Stimulated activated CD8-positive, alpha-beta memory T cell treated with anti-CD3 and anti-CD28 coated beads, Interleukin-4, amount 100 ng/mL, for 24 hours (primary cell): ENCODE data around the gene MSL1.

ENCODE experiments used
- DNase-seq: peaks from one replicate; pipeline ENCODE4 v3.0.0-alpha.2; 2020; ENCODE audit warnings: low read depth

The MSL1 gene

DNA sequence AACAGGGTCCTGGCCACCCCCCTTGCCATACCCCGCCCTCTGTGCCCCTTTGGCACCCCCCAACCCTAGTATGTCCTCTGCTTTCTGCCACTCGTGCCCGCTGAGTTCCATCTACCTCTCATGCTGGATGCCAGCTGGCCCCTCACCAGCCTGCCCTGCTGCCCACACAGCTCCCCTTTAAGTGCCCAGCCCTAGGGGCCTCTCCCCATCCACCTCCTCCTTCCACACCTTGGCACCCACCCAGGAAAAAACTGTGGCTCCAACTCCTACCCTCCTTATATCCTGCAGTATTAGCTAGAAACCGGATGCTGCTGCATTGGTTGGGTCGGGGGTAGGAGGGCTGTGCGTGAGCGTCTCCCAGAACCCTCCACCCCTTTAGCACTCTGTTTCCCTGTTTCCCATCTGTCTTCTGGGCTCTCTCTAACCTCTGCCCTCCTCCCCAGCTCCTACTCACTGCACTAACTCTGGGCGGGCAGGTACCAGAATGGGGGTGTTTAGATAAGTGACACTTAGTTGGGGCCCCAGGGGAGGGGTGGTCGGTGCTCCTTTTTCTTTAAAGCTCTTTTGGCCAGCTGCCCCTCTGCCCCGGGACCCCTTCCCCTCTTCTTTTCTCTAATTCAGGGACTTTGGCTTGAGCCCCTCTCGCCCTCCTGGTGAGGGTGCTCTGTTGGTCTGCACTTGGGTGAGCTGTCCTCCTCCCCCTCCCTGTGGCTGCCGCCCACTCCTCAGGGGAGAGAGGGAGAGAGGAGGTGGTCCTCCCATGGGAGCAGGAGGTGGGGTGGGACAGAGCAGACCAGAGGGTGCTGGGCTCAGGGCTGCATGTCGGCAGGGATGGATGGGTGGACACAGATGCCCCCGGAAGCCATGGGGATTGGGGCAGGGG lies 31.3 kb upstream of the MSL1 start:
- no peak for DNase-seq

DNA sequence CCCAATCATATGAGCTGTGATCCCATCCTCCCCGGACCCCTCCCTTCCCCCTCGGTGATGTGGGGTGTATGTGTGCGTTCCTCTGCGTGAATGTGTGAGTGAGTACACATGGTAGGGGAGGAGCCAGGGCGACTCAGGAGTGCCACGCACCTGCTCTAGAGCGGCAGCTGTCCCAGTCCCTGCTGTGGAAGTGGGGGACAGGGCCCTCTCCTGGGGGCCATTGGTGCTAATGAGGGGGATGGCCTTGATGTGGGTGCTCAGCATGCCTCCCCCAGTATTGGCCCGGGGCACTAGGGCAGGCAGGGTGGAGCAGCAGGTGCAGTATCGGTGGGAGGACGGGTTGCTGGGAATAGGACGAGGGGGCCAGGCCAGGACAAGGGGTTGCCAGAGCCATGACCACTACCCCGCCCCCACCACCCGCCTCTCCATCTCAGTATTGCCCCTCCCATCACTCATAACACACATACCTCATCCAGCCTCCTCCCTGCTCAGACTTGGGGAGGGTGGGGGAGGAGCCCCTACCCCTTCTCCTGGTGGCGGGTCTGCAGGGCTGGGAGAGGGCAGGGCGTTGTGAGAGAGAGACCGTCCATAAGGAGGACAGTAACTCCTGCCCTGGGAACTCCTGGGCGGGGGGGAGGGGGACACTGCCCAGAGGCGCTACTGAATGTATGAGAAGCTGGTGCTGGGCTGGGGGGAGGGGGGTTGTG lies 29.9 kb upstream of the MSL1 start:
- no peak for DNase-seq

DNA sequence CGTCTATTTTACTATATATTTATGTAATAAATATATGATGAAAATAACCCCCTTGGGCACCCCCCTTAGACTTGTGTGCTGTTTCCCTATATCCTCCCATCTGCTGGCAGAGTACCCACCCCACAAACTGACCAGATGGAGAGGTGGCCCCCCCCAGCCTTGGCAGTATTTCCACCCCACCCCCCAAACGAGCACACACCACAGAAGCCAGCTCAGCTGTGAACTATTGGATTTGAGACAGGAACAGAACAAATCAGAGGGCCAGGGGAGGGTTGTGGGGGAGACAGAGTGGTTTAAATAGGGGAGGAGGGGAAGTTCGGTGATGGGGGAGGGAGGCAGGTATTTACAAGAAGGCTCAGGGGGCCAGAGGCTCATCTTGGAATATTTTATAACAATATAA lies 29.2 kb upstream of the MSL1 start:
- DNase-seq: no peak

DNA sequence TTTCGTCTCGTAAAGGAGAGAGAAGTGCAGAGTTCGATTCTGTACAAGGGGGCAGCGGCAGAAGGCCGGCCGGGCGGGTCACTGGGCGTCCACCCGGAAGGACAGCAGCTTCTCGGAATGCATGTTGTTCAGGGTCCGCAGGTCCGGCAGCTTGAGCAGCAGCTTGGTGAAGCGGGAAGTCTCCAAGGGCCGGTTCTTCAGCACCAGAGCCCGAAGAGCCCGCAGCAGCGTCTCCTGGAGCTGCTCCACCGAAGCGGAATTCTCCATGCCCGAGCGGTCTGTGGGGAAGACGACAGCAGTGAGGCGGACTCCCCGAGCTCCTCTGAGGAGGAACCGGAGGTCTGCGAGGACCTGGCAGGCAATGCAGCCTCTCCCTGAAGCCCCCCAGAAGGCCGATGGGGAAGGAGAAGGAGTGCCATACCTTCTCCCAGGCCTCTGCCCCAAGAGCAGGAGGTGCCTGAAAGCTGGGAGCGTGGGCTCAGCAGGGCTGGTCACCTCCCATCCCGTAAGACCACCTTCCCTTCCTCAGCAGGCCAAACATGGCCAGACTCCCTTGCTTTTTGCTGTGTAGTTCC lies 28.7 kb upstream of the MSL1 start:
- no peak for DNase-seq

DNA sequence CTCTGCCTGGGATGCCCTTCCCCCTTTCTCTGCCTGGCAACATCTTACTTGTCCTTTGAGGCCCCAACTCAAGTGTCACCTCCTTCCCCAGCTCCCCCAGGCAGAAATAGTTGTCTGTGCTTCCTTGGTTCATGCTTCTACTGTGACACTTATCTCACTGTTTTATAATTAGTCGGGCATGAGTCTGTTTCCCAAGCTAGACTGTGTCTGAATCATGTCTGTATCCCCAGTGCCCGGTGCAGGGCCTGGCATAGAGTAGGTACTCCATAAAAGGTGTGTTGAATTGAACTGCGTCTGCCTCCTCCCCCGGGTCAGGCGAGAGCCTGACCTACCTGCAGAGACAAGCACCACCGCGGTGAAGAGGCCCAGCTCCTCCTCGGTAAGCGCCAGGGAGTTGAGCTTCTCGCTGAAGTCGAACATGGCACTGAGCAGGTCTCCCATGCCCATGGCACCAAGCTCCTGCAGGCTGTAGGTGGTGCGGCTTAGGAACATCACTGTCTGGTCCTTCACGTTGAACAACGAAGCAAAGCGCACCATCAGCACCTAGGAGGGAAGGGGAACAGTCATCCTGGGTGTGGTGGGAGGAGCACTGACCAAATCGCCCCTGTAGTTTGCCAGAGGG lies 28.1 kb upstream of the MSL1 start:
- DNase-seq: no peak

DNA sequence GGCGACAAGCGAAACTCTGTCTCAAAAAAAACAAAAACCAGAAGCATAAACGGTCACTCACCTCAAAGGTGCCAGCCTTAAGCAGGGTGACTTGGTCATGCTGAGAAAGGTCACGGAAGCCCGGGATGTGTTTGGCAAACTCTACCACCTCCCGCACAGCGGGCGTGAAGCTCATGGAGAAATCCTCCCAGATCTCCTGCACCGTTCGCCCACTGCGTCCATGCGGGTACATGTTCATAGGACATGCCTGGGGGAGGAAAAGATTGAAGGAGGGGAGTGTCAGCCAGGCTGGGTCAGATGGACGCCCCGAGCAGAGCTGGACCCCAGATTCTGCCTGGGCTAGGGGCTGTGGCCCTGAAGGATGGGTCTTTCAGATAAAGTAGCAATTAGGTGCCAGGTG lies 26.9 kb upstream of the MSL1 start:
- DNase-seq: no peak

DNA sequence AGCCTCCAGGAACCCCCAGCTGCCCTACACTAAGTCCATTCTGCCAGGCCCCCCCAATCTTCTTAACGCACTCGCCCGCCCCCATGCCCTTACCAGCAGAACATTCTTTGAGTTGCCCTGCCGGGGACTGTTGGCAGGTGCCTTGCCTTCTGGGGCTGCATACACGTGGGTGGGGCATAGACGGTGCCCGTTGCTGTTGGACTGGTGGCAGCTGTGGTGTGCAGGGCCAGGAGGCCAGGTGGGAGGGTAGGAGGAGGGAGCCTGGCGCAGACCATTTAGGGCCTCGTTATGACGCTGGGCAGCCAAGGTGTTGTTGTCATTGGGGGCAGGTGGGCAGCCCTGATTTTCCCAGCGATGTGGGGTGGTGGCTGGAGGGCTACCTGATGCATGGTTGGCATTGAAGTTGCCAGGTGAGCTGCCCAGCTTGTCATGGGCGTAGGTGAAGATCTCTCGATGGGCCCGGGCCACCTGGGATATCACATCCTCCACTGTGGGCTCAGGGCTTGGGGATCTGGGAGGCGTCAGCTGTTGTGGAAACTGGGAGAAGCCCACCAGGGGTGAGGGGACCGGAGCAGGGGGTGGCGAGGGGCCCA lies 26.3 kb upstream of the MSL1 start:
- no peak for DNase-seq

DNA sequence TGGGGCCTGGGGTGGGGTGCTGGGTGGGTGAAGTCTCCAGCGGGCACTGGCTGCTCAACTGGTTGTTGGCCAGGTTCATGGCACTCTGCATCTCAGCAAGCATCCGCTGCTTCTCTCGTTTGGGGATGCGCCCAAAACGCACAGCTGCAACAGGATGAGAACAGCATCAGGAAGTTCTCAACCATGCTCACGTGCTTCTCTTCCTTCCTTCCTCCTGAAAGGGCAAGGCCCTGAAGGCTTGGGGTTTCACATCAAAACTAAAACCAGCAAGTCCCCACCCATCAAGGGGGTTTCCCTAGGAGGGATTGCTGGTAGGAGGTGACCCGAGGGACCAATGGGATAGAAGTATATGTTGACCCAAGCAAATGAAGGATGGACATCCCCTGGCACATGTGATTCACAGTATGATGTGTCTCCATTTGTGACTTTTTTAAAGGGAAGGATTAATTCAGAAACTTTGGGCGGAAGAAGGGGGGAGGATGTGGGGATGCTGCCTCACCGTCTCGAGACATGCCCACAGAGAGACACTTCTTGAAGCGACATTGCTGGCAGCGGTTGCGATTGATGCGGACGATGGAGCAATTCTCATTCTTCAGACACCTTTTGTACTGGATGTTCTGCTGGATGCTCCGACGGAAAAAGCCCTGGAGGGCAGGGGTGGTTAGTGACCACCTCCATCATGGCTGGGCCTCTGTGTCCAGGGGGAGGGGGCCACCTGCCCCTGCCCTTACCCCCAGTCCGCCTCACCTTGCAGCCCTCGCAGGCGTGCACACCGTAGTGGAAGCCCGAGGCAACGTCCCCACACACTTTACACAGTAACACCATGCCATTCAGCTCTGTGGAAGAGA lies 25.6 kb upstream of the MSL1 start:
- peak; percentile 66 for DNase-seq

DNA sequence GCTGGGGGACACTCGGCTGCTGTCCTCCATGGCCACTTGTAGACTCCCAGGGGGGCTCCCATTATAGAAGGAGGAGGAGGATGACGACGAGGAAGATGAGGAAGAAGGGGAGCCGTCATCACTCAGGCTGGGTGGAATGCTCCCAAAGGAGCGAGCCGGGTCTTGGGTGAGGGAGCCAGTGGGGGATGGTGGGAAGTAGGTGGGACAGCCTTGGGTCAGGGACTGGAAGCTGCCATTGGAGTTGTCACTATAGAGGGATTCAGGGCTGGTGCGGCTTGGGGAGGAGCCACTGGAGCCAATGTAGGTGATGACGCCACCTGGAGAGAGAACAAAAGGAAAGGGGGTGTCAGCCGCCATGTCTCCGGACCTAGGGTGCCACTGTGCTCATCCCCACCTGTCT lies 24.7 kb upstream of the MSL1 start:
- no peak for DNase-seq

DNA sequence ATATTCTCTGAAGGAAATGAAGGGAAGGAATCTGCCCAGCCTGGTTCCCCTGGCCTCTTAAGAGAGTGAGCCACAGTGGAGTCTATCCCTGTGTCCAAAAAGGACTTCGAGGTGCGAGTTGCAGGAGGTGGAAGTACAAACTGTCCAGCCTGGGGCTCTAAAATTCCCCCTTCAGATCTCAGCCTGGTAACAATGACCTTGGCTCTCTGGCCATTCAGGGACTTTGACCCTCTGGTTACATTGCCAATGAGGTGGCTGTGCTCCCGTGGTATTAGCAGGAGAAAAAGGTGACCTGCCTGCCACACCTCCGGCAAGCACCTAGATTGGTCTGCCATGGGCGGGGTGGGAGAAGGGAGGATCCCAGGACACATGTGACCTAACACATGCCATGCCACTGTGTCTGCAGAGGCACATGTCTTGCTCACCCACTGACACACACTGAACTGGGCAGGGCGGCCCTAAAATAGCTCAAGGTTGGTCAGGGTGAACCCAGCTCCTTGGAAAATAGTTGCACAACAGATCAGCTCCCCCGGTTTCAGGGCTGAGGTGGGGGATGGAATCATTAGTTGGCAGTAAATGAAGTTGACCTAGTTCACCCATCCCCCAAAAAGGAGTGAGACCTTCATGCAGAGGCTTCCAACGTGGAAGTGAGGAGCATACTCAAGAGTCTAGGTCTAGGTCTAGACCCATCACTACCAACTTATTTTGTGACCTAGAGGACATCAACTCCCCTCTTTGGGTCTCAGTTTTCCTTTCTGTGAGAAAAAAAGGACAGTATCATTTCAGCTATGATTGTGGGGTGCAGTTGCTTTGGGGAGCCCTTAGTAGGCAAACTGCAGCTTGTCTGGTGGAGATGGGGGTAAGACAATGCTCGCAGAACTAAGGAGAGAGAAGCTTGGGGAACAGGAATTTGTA lies 23.6 kb upstream of the MSL1 start:
- no peak for DNase-seq

DNA sequence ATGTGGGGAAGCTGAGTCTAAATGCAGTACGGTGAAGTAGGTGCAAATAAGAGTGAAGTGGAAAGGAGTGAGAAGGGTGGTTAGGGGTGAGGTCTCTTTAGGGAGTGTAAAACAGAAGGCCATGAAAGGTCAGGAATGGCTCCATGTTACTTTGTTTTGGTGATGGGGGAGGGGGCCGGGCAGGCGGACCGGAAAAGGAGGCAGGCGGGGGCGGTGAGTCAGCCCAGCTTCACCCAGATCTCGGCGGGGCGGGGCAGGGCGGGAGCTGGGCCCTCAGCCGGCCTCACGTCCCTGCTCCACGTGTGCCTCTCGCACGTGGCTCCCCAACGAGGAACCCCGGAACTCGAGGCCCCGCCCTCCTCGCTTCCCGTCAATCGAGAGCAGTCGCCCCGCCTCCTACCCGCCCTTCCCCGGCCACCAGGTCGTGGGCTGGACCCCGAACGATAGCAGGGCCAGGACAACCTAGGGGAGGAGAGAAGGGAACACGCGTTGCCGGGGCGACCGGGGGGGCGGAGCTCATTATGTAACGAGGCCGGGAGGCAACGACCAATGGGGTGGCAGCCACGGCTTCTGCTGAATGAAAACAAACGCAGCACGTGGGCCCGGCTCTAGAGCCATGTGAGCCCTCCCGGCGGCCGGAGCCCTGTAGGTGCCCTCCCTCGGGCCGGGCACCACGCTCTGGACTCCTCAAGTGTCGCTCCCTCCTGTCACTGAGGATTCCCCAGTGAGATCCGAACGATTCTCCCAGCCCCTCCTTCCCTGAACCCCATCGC lies 22.7 kb upstream of the MSL1 start:
- DNase-seq: peak; percentile 99

DNA sequence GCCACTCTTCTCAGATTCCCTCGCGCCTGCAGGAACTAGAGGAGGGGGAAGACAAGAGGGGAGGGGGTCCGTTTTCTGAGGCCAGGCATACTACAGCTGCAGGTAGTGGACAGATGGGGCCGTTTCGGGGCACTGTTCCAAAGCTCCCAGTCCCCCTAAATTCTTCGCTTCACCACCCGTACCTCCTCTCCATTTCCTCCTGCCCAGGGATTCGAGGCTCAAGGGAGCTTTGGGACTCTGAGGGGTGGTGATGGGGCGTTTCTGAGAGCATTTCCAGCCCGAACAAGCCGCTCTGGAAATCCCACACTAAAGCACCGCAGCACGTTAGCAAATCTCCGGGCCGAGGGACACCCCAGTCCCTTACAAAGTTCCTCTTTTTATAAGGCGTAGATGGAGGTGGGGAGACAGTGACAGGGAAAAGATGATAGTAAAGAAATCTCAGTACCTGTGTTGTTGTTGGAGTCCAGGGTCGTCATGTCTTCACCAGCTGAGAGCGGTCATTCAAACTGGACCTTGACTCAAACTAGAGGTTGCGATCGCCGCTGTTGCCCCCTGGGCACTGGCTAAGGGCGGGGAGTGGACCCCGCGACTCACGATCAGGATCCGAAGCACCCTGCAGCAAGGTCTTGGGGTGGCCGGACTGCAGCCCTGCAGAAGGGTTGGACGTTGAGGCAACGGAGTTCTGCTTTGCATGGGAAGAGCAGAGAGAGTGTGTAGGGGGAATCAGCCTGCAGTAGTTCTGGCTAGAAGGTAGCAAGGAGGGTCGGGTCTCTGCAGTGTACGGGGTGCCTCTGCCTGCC lies 22.0 kb upstream of the MSL1 start:
- DNase-seq: no peak

DNA sequence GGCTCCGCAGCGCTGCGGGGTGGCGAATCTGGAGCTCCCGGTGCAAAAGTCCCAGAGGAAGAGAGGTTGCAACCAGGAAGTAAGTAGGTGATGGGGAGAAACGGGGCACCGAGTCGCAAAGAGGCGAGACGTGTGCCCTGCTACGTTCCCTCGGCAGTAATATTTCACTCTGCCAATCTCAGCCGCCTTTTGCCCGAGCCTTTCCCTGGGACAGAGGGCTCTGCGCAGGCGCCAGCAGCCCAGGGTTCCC lies 21.4 kb upstream of the MSL1 start, which contains the start of gene NR1D1:
Gene NR1D1 (minus strand): TSS at position 171 of the 250 bp plus-strand sequence. CDS start 495 bp downstream, outside the sequence.
- no peak for DNase-seq

DNA sequence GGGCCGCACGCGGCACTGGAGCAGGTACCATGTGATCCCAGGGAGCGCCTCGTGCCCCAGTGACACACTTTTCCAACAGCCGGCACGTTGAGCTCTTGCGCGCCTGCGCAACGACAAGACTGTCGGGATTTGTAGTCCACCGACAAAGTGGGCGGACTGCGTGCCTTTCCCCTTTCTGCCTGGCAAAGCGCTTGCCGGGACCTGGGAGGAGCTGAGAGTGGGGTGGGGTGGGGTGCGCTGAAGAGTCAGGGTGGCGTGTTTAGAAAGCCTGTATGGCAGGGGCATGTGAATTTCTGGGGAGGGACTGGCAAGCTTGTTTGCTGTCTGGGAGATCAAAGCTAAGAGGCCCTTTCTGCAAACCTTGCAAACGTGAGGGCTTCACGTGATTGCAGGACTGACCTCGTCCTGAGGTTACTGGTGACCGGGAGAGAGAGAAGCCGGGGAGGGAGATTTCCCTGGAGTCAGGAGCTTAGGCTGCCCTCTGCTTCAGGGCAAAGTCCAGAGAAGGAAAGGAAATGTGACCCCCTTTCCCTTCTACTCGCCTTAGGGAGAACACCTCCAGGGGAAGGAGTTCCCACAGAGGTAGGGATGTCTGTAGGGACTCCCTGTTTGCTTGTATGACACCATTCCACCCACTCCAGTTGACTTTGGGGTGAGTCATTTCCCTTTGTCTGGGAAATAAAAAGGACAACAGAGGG lies 21.0 kb upstream of the MSL1 start:
- peak; percentile 85 for DNase-seq

DNA sequence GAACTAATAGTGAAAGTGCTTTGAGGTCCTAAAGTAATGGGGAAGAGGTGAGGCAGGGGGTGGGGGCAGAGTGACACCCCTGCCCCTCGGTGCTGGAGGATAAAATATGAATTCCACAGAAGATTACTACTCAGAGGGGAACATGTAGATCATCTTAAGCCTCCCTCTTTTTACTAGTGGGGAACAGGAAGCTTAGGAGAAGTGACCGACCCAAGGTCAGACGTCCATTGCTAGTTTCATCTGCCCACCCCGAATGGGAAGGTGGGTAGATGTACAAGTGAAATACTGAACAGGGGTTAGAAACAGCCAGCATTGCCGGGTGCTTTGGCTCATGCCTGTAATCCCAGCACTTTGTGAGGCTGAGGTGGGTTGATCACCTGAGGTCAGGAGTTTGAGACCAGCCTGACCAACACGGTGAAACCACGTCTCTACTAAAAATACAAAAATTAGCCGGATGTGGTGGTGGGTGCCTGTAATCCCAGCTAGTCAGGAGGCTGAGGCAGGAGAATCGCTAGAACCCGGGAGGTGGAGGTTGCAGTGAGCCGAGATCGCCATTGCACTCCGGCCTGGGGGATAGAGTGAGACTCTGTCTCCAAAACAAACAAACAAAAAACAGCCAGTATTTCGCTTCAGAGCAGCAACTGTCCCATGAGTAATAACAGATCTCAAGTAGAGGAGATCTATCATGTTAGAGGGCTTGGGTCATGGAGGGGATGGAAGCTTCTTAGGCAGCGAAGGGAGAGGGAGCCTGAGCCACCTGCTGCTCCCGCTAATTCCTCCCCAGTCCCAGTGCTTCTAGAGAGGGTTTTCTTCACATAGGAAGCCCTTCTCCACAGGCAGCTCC lies 20.2 kb upstream of the MSL1 start:
- DNase-seq: no peak

DNA sequence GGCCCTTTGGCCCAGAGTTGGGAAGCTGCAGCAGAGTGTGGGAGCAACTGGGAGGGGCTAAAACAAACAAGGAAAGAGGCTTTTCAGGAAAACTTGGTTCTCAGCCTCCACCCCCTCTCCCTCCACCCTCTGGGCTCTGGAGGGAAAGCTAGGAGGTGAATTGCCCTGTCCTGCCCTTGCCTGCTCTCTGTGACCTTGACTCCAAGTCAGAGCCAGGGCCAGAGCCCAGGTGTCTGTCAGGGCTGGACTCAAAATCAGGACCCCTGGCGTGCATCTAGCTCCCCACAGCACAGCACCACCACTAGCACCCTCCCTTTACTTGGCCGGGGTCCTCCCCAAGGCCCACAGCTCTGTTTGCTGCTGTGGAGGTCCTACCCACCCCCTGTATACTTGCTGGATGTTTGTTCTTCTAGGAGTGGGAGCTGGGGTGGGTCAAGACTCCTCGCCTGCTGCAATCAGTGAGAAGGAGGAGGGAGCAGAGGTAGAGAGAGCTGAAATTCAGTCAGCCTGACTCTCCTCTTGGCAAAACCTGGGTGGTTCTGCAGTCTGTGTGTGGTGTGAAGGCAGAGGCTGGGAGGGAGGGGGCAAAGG lies 18.6 kb upstream of the MSL1 start:
- DNase-seq: no peak

DNA sequence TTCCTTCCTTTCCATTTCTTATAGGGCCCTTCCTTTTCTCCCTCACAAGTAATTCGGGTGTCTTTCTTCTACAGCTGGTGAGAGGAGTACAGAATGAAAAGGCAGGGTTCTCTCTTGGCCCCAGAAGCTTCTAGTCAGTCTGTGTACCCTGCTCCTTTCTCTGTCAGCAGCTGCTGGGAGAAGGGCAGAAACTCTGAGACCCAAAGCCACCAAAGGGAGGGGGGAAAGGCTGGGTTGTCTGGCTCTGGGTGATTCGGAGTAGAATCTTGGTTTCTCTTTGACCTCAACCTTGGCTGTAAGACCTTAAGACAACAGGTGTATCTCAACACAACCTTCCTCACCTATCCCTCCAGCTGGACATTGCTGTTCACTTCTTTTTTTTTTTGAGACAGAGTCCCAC lies 18.1 kb upstream of the MSL1 start:
- DNase-seq: no peak
